Germinal center (tissue), 1 donor: ENCODE data around the gene PIK3R5.
"Not testable (repeated sequence)": the region's sequence is repeated elsewhere in the genome, so short reads cannot be mapped to it uniquely, and the experiment has no call there.

Experiments used
- DNase-seq: peaks from one replicate; pipeline ENCODE4 v3.0.0; 2012; ENCODE audit warnings: mixed read lengths, low spot score

Gene PIK3R5

DNA sequence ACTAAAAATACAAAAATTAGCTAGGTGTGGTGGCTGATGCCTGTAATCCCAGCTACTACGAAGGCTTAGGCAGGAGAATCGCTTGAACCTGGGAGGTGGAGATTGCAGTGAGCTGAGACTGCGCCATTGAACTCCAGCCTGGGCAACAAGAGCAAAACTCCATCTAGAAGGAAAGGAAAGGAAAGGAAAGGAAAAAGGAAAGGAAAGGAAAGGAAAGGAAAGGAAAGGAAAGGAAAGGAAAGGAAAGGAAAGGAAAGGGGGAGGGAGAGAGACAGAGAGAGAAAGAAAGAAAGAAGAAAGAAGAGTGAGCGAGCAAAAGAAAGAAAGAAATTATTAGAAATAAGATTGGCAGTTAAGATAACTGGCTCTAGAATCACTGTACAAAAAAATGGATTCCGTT is 18.7 kb upstream of the PIK3R5 start:
- not testable (repeated sequence) for DNase-seq

DNA sequence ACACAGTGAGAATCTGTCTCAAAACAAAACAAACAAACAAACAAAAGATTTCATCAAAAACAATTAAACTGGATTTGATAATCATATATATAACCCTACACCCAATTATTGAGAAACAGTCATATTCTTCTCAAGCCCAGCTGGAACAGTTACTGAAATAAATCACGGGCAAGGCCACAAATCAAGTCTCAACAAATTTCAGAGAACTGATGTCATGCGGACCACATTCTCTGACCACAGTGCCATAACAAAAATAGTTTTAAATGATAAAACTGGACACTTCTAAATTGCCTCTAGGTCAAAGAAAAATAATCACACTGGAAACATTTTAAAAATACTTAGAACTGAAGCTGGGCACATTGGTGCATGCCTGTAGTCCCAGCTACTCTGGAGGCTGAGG is 15.9 kb upstream of the PIK3R5 start:
- DNase-seq = no peak

DNA sequence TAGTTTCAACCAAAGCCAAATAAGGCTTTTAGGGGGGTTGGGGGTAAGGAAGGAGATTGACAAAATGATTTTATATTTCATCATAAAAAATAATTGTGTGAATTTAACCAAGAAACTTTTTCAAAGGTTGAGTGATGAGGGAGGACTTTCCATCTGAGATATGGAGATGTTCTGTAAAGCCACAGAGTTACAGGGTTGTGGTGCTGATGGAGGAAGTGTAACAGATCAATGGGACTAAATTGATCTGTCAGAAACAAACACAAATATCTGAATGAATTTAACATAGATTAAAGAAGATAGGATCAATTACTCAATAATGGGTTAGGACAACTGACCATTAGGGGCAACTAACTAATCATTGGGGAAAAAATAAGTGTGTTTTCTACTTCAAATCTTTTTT is 14.2 kb upstream of the PIK3R5 start:
- no peak for DNase-seq

DNA sequence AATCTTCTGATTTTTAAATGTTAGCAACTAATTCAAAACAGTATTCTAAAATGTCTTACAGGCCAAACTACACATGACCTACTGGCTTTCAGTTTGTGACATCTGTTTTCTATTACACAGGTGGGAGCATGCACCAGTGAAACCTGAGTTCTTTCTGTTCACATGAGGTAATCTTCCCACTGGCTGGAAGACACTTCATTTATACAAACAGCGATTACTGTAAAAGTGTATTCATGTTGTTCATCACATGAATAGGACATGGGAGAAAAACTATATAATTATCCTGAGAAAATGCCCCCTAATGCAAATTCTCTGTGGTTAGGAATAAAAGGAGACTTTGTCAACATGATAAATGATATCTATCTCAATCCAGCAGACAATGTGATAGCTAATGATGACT is 11.1 kb upstream of the PIK3R5 start:
- DNase-seq = no peak

DNA sequence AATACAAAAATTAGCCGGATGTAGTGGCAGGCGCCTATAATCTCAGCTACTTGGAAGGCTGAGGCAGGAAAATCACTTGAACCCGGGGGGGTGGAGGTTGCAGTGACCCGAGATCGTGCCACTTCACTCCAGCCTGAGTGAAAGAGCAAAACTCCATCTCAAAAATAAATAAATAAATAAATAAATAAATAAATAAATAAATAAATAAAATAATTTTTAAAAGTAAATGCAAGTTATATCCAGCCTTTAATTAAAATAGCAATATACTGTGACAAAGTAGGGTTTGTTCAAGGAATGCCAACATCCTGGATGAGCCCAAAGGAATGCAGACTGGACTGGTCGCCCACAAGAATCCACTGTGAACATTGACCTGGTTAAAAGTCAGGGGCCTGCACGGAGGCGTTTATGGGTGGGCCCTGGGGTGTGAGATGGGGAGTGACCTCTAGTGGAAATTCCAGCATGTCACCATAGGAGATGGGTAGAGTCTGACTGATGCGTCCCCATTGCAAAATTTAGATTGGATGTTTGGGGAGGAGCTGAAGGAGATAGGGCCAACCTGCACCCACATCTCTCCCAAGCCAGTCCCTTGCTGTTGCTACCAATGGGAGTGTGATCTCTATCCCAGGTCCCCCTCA is 9.7 kb upstream of the PIK3R5 start:
- DNase-seq = no peak

DNA sequence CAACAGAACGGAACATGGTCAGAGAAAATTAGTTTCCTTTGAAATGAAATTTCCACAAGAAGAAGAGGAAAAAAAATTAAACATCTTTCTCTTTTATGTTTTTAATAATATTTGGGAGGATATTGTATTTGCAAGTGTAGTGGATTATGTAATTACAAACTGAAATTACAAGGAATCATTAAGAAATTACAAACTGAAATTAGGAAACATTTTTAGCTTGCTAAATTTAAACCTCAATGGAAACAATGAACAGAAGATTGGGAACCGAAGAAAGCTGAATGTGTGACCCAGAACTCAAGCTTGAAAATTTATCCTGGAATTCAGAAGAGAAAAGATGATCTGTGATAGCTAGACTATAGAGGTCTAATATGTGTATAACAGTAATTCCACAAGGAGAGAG is 4.4 kb upstream of the PIK3R5 start:
- no peak for DNase-seq

DNA sequence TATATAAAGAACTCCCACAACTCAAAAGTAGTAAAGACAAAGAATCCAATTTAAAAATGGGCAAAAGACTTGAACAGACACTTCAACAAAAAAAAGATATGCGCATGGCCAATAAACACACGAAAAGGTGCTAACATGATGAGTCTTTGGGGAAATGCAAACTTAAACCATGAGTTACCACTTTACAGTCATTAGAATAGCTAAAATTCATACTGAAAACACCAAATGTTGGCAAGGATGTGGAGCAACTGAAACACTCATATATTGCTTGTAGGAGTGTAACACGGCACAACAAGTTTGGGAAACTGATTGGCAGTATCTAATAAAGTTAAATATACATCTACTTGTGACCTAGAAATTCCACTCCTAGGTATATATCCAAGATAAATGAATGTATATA is 3.0 kb upstream of the PIK3R5 start:
- DNase-seq = no peak

DNA sequence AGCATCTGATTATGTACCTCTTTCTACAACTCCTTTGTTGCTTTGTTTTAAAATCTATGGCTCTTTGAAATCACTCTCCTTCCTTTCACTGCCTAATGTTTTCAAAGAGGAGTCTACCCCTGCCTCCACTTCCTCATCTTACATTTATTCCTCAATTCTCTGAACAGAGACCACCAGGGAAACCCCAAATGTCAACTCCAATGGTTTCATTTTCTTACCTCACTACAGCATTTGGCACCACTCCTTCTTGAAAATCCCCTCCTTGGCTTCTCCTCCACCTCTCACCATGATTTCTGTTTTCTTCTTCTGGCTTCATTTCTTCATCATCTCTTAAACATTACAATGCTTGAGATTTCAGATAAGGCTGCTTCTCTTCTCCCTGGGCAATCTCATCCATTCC is 2.4 kb upstream of the PIK3R5 start:
- no peak for DNase-seq

DNA sequence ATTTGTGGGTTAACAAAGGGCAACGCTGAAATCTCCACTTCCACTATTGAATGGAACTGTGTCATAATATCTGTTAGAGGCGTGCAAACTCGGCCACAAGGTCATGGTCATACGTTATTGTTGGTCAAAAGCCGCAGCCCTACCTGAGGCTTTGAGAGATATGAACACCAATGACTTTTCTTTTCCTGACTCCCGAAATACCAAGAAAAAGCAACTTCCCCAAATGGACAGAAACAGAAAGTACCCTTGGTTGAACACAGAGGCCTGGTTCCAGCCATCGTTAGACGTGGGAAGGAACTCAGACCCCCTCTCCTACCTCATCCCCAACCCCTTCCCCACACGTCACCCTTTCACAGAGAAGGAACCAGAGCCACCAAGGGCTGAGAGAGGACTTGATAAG is 1.4 kb upstream of the PIK3R5 start:
- DNase-seq = no peak

DNA sequence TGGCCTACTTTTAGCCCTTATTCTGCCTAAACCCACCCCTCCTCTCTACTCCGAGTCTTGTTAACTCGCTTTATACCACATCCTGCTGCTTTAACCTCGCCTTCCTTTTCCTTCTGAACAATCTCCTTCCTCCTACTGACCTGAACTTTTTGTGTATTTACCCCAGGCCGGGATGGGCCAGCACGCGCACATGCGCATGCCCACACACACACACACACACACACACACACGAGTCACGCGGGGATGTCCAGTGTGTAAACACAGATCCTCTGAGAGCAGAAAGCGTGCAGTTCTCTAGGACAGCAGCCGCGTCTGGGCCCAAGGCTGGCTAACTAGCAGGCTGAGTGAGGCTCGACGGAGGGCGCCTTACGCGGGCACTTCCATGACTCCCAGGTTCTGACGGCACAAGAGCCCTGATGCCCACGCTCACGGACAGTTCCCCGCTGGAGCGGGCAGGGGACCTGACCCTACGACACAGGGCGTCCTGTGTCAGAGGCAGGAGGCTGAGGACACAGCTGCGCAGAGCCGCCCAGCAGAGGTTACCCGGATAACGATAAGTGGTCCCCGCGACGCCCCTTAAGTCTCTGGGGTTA is 610 bp downstream of the PIK3R5 start:
- DNase-seq = no peak

DNA sequence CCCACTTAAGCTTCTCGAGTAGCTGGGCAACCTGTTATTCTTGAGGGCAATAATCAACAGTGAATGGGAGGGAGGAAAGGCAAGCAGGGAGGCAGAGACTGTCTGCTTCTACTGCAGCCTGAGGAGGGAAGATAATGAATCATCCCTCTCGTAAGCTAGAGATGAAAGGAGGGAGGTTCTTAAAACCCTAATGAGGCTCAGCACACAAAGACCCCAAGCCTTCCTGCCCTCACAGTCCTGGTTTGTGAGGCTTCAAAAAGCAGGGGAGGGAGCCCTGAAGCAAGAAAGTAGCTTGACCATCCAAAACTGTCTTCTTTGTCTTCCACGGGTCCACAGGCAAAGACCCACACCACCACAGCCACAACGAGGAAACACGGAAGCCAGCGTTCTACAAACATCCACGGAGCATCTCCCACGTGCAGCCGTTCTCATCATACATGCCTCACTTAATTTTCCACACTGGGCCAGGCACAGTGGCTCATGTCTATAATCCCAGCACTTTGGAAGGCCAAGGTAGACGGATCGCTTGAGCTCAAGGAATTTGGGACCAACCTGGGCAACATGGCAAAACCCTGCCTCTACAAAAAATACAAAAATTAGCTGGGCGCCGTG is 1.8 kb downstream of the PIK3R5 start:
- DNase-seq = no peak

DNA sequence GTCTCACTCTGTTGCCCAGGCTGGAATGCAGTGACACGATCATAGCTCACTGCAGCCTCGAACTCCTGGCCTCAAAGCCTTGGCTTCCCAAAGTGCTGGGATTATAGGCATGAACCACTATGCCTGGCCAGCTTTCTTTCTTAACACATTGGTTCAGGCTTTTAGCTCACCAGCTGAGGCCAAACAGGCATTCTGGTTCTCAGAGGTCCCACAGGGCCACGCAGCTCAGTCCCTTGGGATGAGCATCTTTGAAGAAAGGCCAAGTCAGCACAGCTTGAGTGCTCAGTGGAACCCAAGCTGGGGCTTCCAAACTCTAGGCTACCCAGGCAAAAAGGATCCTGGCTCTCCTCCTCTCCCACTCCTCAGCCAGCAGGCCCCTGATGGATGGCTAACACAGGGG is 2.5 kb downstream of the PIK3R5 start:
- DNase-seq = no peak

DNA sequence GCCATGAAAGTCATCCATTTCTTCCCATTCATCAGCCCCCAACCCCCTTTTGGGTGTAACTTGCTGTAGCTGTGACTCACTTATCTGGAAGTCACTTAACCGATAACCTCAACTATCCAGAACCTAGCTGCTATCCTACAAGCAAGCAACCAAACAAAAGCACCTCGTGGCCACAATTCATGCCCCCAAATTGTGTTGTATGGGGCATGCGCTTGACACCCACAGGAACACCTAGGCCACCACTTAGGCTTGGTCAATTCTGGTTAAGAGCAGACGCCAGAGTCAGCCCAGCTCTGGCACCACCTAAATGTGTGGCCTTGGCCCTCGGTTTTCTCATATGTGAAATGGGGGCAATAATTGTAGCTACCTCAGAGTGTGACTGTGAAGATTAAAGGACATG is 3.7 kb downstream of the PIK3R5 start:
- DNase-seq = no peak

DNA sequence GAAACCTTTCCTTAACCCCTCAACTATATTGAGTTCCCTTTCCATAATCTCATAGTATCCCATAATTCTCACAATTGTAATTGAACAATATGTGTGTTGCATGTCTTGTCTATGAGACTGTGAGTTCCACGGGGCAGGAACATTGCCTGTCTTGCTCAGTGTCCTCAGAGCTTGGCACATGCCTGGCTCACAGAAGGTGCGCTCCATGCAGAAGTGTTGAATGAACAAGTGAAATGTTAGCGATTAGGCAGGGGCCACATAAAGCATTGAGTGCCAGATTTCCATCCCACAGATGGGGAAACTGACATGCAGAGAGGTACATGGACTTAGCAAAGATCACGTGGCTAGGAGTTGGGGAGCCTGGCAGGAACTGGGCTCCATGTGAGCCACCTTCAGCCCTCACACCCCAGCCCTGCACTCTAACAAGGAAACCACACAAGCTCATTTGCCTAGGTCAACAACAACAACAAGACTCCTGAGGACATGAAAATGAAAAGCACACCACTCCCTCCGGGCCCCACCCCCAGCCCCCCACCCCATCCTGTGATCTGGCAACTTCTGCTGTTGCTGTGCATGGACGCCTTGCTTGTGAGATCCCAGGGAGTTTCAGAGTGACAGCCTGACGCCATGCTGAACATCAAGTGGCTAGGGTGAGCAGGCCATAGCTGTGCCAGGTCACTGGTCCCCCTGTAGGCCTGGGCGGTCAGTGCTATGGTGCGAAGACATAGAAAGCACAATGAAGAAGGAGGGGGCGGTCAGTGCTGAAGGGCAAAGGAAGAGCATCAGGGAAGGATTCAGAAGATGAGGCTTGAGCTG is 5.0 kb downstream of the PIK3R5 start:
- no peak for DNase-seq

DNA sequence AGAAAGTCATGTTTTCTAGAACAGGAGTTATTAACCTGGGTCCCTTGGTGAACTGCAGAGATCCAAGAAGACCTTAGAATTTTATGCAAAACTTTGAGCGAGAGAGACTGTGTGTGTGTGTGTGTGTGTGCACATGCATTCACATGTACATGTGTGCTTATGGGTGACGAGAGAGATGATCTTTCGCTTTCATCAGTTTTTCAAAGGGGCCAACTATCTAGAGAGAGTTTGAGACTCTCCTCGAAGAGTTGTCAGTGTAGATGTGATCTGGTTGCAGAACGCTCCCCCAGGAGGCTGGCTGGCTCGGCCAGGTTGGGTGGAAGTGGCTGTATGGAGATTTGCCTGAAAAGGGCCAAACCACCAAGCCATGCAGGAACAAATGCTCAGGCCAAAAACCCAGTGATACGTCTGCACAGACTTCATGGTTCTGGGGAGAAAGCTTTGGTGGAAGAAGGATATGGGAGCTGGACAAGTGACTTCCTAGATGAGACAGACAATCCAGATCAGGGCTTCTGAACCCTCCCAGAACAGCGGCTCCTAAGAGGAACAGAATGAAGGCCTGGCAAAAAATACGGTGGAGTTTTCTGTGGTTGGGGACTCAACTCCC is 6.1 kb downstream of the PIK3R5 start:
- no peak for DNase-seq

DNA sequence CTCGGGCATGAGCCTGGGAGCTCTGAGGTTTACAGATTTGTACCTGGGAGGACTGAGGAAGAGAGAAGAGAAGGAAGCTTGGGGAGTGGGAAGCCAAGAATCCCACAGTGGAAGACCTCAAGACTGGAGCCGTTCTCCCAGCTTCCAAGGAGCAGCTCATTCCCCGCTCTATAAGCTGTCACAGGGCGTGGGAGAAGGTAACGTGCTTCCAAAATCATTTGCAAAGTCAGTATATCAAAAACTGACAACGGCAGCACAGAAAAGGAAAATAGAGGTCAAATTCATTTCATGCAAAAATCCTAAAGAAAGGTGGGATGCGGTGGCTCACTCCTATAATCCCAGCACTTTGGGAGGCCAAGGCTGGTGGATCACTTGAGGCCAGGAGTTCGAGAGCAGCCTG is 7.8 kb downstream of the PIK3R5 start:
- DNase-seq = no peak

DNA sequence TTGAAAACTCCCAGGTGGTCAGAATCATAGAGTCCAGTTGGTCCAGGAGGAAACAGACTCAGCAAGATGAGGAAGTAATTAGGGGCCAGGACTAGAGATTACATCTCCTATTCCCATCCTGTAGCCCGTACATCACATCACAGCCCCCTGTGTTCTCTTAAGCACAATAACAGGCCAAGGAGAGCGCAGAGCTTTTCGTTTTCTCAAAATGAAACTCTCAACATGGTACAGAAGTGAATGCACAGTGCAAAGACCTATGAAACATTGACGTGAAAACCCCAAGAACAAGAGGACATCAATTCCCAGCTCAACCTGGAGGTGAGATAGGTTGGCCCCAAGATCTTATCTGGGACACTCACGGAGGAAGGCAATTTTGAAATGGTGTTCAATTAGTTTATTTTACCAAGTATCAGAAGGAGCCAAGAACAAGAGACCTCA is 9.0 kb downstream of the PIK3R5 start:
- no peak for DNase-seq

DNA sequence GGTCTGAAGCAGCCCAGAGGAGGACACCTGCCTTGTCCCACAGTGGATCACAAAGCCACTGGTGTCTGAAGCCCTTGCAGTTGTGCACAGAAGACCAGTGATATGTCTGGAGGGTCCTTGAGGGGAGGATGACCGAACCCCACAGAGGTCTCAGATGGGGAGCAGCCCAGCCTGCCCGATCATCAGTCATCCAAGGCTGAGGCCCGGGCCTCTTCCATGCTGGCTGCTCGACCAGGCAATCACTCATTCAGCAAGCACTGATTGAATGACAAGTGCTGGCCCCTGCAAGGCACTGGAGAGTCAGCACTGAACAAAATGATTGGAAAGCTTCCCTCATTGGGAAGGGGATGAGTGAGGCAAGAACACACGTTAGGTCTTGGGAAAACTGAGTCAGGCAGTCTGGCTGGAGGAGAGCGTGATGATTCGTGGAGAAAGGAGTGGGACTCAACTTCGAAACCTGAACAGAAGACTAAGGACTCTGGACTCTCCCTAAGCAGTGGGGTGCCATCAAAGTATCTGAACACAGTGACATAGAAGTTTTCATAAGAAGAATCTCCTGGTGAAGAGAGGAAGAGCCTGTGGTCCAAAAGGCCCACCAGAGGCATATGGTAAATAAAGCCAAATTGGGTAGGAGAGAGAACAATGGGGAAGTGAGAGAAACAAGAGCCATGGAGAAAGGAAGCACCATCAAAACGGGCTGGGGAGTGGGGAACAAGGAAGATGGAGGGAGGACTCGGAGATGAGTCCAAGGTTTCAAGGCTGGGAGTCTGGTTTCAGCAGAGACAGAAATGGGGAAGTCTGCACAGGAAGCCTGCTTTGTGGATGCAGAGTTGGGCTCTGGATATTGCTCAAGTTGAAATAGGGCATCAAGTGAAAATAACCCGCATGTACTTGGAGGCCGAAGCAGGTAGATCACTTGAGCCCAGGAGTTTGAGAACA is 10.2 kb downstream of the PIK3R5 start:
- no peak for DNase-seq

DNA sequence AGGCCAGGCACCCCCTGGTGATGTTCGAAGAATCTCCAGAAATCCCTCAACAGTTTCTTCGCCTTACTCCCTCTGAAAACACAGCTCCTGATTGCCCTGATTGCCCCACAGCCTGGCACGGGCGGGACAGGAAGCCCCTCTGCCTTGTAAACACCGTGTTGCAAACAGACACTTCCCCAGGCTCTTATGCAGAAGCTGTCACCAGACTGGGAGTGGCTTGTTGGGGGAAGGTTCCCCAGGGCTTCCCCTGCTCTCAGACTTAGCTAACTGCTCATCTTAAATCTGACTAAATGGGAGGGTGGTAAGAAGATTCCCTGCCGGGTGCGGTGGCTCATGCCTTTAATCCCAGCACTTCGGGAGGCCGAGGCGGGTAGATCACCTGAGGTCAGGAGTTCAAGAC is 11.2 kb downstream of the PIK3R5 start:
- DNase-seq = peak; percentile 24

DNA sequence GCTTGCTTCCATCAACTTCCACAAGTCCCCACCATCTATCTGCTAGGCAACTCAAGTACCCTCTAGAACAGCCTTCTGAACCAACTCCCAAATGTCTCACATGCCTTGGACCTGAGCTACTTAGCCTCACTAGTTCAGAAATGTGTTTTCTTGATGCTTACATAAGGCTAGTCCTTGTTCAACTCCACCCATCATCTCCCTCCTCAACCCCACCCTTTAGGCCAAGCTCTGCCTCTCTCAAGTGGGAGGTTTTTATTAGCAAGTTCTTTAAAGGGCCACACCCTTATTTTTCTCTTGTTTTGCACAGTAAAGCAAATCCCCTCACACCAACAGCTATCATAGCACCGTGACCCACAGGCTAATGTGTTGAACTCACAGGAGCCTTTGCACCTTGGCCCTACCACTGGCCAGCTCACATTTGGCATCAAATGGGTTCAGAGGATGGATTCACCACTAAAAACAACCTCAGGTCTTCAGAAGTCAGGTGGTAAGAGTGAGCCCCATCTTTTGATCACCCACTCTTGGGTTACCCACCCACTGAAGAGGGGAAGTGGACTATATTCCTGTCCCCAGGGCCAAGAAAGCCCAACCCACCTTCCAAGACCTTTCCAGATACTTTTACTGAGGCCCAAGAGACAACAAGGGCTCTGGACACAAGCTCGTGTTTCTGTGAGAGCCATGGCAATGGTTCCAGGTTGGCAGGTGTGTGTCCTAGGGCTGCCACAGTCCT is 12.2 kb downstream of the PIK3R5 start:
- DNase-seq = no peak

DNA sequence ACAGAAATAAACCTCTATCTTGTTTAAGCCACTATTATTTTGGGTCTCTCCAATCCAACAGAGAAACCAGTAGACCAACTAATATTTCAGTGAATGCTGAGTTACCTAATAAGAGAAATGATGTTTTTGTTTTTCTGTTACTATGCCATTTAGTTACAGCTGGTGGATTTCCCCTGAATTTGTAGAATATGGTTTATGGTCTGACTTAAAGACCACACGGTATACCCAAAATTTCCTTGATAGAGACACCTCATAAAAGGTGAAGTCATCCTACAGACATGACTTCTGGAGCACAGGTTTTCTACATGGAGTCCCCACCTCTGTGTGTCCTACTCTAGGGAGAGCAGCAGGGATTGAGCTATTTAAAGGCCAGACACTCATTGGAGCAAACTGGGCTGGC is 13.3 kb downstream of the PIK3R5 start:
- no peak for DNase-seq
